Endothelial cell (in vitro differentiated cells): ENCODE data around the gene FRMD4A. TPM values are rescaled to one million over a fixed set of nuclear protein-coding genes. Genes with fewer than 3 reads are reported as not detected.

Experiments used
- DNase-seq: peaks from one replicate; pipeline ENCODE4 v3.0.0; 2021; ENCODE audit warnings: low spot score
- H3K27ac Mint-ChIP-seq: one replicate; pipeline ENCODE4 v1.8.0; 2021; ENCODE audit warnings: mixed read lengths, inconsistent platforms; ENCODE audit not compliant: unreplicated experiment
- H3K27me3 Mint-ChIP-seq: one replicate; pipeline ENCODE4 v1.8.0; 2021; ENCODE audit warnings: mild to moderate bottlenecking, moderate library complexity, mixed read lengths, inconsistent platforms; ENCODE audit not compliant: unreplicated experiment
- H3K36me3 Mint-ChIP-seq: one replicate; pipeline ENCODE4 v1.8.0; 2021; ENCODE audit warnings: mild to moderate bottlenecking, low read depth, mixed read lengths, inconsistent platforms; ENCODE audit not compliant: unreplicated experiment
- H3K4me1 Mint-ChIP-seq: one replicate; pipeline ENCODE4 v1.8.0; 2021; ENCODE audit warnings: mild to moderate bottlenecking, mixed read lengths, inconsistent platforms; ENCODE audit not compliant: unreplicated experiment
- H3K4me3 Mint-ChIP-seq: one replicate; pipeline ENCODE4 v1.8.0; 2021; ENCODE audit warnings: mild to moderate bottlenecking, mixed read lengths, inconsistent platforms; ENCODE audit not compliant: unreplicated experiment
- H3K9me3 Mint-ChIP-seq: one replicate; pipeline ENCODE4 v1.8.0; 2021; ENCODE audit warnings: mixed read lengths, inconsistent platforms; ENCODE audit not compliant: unreplicated experiment
- total RNA-seq: library from RNA; stranded (reverse); fragmentation: NEBNext Ultra II Directional; extraction: Animal tissue kit (Norgen Biotek cat#: 25700); gene quantifications from one replicate; pipeline ENCODE4 v1.2.1, GENCODE V29; 2021; ENCODE audit not compliant: unreplicated experiment
- TF ChIP-seq, protein P1 (sequence below): fragments of 200-600 bp; sonication (generic); IDR thresholded peaks from one replicate; pipeline ENCODE4 v1.5.0; 2021; ENCODE audit warnings: antibody characterized with exemption; ENCODE audit not compliant: unreplicated experiment

Gene FRMD4A
- total RNA-seq, 1 donor from 2014 or later = 68.9 TPM

DNA sequence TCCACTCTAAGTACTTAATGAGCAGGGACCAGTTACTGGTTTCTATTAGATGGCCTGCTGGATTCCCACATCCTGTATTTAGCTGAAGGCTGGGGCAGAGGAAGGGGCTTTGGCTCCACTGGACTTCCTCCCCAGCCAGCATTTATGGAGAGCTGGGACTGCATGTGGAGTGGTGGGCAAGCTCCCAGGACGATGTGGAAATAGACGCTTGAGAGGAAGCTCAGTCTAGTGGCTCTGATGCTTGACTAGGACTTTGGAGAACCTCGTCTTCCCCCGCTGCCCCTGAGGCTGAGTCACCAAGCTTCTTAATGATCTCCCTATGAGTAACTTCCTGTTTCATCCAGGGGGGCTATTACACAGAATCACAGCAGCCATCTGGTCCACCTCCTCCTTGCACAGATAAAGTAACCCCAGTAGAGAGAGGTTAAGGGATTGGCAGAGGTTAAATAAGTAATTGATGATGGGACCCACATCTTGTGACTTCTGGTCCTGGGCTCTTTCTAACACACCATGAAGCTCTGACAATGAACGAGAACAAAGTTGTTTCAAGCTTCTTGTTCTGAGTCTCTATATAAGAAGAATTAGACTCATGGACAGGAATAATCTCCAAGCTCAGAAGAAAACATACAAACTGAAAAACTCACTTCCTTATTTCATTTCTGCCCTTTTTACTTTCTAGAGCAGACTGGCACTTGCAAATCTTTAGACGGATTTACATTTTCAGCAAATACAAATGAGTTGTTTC, 617.7 kb downstream of the FRMD4A start:
- H3K9me3 Mint-ChIP-seq = no peaks in the 10 kb centered on the region
- H3K27me3 Mint-ChIP-seq = peaks cover 1% of the 10 kb centered on the region
- peak overlapping the region; percentile 70 for H3K27ac Mint-ChIP-seq
- DNase-seq = no peak
- peaks cover 3% of the 10 kb centered on the region for H3K36me3 Mint-ChIP-seq
- TF ChIP-seq, protein P1, sequence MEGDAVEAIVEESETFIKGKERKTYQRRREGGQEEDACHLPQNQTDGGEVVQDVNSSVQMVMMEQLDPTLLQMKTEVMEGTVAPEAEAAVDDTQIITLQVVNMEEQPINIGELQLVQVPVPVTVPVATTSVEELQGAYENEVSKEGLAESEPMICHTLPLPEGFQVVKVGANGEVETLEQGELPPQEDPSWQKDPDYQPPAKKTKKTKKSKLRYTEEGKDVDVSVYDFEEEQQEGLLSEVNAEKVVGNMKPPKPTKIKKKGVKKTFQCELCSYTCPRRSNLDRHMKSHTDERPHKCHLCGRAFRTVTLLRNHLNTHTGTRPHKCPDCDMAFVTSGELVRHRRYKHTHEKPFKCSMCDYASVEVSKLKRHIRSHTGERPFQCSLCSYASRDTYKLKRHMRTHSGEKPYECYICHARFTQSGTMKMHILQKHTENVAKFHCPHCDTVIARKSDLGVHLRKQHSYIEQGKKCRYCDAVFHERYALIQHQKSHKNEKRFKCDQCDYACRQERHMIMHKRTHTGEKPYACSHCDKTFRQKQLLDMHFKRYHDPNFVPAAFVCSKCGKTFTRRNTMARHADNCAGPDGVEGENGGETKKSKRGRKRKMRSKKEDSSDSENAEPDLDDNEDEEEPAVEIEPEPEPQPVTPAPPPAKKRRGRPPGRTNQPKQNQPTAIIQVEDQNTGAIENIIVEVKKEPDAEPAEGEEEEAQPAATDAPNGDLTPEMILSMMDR = no peak
- H3K4me1 Mint-ChIP-seq = peaks cover 28% of the 10 kb centered on the region
- H3K4me3 Mint-ChIP-seq = no peak overlapping the region

DNA sequence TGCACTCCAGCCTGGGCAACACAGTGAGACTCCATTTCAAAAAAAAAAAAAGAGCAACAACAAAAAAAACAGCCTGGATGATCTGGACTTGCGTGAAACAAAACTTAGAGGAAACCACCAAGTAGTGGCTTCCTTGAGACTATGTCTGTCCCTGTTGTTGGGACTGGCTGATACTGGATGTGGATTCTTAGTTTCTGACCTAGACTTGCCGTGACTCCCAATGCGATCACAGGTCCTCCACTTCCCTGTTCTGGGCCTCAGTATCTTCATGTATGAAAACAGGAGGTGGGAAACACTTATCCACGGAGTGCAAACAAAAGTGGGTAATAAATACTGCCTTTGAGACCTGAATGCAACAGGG, 618.3 kb downstream of the FRMD4A start:
- H3K27ac Mint-ChIP-seq = peak overlapping the region; percentile 70
- H3K36me3 Mint-ChIP-seq = no peaks in the 10 kb centered on the region
- H3K4me1 Mint-ChIP-seq = peaks cover 31% of the 10 kb centered on the region
- no peak overlapping the region for H3K4me3 Mint-ChIP-seq
- TF ChIP-seq, protein P1 = no peak
- no peaks in the 10 kb centered on the region for H3K9me3 Mint-ChIP-seq
- peaks cover 1% of the 10 kb centered on the region for H3K27me3 Mint-ChIP-seq
- DNase-seq = no peak

DNA sequence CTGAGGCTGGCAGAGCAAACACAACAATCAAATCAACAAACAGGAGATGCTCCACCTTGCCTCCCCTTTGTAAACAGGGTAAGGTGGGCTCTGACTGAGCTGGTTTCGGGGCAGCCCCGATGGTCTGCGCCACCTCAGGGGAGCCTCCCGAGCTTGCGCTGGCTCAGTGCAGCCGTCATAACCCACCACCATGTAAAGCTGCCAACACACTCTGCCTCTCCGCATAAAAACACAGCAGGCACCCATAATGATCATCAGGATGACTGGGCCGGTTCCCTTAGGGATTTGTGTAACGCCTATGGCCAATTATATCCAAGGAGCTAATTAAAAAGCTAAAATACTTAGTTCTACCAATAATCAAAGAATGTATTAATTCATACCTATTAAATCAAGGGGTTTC, 619.4 kb downstream of the FRMD4A start:
- H3K27me3 Mint-ChIP-seq = peaks cover 1% of the 10 kb centered on the region
- H3K4me1 Mint-ChIP-seq = peaks cover 41% of the 10 kb centered on the region
- TF ChIP-seq, protein P1 = no peak
- no peak overlapping the region for H3K27ac Mint-ChIP-seq
- no peak overlapping the region for H3K4me3 Mint-ChIP-seq
- no peaks in the 10 kb centered on the region for H3K9me3 Mint-ChIP-seq
- no peak for DNase-seq
- peaks cover 6% of the 10 kb centered on the region for H3K36me3 Mint-ChIP-seq

DNA sequence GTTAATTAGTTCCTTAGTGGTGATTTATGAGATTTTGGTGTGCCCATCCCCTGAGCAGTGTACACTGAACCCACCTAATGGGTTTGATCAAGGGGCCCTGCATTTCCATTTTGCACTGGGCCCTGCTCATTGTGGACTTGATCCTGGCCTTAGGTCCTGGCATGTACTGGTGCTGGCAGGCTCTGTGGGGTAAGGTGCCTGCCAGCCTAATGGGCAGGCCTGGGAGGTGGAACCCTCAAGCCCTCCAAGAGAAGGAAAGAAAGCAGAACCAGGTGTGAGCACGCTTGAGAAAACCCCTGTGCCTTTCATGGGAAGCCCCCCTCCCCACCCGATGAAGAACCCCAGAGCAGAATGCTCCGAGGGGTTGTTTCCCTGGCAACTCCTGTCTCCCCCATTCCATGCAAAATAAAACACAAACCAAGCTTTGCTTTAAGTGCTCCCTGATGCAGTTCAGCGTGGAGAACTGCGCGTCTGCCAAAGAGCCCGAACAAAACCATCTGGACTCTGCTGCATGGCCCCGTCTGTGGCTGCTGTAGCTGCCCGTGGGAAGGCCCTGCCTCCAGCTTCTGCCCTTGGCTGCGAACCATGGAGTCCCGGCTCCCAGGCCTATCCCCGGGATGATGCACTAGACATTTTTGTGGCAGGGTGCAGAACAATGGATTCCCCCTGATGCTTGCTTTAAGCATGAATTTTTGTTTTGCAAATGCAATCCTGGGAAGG, 620.6 kb downstream of the FRMD4A start:
- Mint-ChIP-seq H3K9me3 (no peaks in the 10 kb centered on the region), H3K27ac (no peak overlapping the region), H3K36me3 (peaks cover 6% of the 10 kb centered on the region), H3K4me1 (peaks cover 52% of the 10 kb centered on the region), H3K27me3 (peaks cover 1% of the 10 kb centered on the region), H3K4me3 (no peak overlapping the region)
- DNase-seq = no peak
- TF ChIP-seq, protein P1 = no peak
